HS-27A (cell line): ENCODE measurements around the gene EARS2.
"Not testable (repeated sequence)": the region's sequence is repeated elsewhere in the genome, so short reads cannot be mapped to it uniquely, and the experiment has no call there.

Source experiments
- DNase-seq: peaks from one replicate; pipeline ENCODE4 v3.0.0-alpha.2; 2012; ENCODE audit warnings: low read depth, missing footprints

The EARS2 gene

DNA sequence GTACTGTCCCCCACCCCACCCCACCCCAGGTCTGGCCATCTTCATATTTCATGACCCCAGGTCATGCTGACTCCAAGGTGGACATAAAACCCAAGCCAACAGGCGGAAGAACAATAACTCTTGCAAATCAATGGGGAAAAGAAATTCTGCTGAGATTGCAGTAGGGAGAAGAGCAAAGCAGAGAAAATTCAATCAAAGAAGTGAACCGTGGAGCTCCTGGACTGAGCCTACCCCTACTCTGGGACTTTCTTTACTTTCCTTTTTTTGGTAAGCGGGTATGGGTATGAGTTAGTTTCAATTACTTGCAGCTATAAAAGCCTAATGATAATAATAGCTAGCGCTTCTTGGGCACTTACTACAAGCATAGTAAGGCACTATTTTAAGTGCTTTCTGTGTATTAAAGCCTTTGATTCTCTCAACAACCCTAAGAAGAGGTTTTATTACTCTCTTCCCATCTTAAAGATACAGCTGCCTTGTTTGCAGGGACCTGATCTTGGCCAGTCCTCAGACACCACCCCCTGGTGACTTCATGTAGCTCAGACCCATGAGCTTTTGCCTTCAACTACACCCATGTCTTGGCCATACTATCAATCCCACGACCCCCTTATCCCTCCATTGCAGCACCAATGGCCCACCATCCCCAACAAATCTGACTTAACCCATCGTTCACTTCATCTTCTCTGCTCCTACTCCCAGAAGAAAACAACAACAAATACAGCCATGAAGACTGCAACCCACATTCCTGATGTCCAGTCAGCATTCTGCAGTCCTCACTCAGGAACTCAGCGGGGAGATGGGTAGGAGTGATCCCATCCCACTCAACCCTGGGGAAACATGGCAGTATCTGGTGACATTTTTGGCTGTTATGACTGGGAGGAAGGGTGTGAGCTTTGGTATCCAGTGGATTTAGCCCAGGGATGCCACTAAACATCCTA lies 51.2 kb downstream of the EARS2 start:
- DNase-seq = no peak

DNA sequence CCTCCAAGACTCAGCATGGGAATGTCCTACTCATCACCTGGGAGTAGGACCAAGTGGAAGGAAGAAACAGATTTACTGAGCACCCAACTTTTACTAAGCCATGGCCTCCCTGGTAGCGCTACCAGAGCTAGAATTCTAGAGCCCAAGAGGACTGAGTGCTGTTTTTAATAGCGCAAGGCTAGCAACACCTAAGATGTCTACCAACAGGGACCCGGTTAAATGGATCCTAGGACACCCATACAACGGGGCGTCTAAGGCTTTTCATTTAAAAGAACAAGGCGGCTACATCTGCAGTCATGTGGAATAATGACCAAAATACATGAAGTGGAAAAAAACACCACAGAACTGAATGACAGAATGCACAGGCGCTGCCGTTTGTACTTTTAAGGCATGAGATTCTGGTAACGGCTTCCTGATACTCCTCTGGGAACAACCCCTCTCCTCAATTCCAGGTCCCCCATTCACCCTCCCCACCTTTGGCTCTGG lies 51.9 kb downstream of the EARS2 start:
- no peak for DNase-seq

DNA sequence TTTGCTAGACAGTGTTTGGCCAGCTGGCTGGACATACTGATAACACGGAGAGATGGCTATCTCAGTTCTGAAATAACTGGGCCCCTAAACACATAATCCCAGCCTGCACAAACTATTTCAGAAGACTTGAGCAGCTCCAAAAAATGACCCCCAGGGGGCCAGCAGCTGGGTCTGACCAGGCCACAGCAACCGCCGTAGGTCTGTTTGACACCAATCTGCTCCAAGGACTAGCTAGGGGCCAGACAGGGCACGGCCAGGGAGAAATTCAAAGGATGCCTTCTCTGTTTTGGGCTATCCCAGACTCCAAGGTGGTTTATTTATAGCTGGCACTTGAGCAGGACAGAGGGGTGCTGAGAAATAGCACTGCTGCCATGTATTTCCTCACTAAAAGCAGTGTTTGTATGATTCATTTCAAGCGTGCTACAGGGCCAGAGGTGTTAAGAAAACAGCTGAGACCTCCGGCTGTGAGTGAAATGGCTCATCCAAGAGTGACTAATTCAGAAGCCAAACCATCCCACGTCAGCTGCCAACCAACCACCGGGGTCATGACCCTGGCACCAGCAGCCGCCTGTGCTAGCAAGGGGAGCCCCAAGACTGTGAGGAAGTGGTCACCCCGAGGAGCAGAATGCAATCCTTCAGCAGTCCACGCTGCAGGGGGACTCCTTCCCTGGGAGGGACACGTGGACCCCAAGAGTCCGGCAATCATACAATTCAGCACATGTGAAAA lies 52.5 kb downstream of the EARS2 start:
- DNase-seq = peak; percentile 80

DNA sequence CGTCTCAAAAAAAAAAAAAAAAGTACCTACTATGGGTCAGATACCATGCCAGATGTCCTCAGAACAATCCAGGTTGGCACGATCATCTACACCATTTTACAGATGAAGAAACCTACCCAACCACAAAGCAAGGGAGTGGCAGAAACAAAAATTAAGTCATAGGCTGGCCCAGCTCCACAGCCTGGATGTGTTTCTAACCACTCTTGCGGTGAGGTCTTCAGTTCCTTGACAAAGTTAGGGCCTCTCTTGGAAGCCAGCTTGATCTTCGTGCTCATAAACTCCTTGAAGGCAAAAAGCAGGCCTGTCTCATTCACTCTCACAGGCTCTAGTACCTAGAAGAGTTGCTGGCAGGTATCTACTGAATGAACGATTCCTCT lies 53.1 kb downstream of the EARS2 start:
- peak; percentile 41 for DNase-seq

DNA sequence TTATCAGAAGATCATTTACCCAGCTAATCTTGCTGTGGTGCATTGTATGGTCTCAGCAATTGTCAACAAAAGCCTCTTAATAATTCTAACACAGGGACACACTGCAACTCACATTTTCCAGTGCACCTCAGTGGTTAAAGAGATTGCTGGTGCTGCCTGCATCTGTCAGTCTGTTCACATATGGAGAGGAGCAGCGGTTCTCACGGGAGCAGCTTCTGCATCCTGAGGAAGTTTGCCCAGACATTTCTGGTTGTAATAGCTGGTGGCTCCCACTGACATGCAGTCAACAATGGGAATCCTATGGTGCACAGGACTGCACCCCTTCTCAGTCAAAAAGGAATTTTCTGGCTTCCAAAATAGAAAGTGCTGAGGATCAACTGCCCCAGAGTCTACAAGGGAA lies 54.7 kb downstream of the EARS2 start:
- DNase-seq = no peak

DNA sequence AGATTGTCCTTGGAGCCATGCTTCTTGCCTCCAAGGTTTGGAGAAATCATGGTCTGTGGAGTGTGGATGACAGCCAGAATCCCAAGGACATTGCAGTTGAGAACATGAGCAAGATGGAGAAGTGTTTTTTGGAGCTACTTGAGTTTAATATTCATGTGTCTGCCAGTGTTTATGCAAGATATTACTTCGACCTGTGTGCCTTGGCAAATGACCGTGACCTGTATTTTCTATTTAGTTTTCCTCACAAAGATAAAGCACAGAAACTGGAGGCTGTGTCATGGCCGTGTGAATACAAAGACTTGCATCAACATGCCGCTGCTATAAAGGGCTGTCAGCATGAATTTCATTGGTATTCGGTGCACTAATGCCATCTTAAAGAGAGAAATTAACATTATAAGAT lies 55.9 kb downstream of the EARS2 start:
- DNase-seq = no peak

DNA sequence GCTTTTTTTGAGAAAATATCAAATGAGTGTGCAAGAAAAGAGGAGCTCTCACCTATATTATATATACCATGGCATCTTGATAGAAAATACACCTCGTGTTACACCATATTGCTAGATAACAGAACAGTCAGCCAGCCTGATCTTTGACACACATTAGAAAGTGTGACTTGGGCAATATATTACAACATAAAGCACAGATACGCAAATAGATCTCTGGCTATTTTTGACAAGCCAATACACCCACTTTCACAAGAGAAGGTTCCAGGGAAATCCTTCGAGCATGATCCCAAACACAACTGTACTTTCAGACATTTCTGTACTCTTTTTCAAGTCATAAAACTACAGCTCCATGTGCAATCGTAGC lies 56.3 kb downstream of the EARS2 start:
- DNase-seq = no peak

DNA sequence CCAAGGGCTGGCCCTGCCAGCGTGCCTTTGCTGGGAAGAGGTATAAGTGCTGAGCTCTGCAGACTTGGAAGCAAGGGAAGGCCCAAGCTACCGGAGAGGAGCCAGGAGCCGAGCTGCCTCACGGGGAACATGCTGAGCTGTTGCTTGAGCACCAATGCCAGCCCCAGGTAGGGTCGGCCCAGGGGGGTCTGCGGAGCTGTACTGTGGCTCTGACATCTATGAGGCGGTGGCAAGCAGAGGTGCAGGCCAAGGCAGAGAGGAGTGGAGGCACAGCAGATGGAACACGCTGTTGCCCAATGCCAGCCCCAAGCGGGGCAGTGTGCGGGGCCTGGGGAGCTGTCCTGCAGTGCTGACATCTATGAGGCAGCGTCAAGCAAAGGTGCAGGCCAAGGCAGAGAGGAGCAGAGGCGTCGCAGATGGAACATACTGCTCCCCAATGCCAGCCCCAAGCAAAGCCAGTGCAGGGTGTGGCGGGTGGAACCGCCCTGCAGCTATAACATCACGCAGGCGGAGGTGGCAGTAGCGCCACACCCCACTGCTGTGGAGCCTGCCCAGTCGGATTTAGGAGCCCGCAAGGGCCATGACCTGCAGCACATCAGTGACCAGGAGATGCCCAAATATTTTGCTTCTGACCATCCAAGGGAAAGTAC lies 56.8 kb downstream of the EARS2 start:
- DNase-seq = no peak

DNA sequence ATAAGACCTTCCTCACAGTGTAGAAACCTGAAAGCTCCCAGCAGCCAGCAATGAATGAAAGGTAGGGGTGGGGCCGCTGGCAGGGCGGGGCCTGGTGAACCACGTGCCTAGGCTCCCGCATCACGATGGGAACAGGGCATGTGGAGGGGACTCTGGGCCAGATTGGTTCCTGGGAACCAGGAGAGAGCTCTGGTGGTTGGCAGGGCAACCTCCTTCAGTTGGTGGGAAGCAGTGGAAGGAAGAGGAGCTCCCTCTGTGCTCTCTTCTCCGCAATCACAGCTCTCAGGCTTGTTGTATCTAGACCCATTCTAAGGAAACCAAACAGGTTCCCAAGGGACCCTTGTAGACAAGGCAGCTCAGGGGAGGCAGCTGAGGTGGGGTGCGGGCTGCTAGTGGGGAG lies 57.3 kb downstream of the EARS2 start:
- DNase-seq = no peak

DNA sequence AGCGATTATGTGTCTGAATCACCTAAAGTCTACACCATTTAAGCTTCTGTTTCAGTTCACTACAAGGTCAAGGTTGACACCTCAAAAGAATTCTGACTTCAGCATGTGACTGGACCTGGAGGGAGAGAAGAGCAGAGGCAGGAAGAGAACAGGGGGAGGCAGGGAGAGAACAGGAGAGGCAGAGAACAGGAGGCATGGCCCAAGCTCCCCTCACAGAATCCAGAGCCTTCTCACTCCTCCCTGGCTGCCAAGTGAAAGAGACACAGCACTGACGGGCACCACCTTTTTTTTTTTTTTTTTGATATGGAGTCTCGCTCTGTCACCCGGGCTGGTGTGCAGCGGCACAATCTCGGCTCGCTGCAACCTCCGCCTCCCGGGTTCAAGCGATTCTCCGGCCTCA lies 58.3 kb downstream of the EARS2 start:
- no peak for DNase-seq

DNA sequence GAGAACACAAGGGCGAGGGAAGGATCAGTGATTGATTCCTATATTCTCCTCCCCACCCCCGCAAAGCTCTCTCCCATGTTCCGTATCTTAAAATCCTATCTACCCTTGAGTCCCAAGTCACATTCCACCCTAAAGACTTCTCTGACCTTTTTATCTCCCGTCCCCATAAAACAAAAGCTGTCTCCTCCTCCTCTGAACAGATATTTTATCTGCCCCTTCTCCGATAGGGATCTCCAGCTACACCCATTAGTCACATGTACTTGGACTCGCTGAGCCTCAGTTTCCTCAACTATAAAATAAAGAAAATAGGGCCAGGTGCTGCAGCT lies 59.6 kb downstream of the EARS2 start:
- no peak for DNase-seq

DNA sequence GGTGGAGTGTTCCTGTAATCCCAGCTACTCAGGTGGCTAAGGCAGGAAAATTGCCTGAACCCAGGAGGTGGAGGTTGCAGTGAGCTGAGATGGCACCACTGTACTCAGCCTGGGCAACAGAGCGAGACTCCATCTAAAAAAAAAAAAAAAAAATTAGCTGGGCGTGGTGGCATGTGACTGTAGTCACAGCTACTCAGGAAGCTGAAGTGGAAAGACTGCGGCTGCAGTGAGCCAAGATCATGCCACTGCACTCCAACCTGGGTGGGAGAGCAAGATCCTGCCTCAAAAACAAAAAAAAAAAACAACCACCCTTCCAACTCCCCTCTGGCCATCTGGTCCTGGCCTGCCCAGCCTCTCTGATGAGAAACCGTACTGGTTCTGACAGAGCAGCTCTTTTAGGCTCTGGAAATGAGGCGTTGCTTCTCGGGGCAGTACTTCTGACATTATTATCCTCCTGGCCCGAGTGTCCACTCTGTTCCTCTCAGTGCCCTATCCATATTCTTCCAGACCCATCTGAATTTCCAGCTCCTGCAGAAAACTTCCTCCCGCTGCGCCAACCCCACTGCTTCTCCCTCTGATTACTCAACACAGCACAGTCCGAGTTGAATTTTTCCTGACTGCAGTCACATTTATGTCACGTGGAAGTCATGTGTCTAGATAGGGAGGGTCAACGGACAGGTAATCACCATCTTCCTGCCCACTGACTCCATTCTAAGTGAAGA lies 60.2 kb downstream of the EARS2 start:
- DNase-seq = no peak

DNA sequence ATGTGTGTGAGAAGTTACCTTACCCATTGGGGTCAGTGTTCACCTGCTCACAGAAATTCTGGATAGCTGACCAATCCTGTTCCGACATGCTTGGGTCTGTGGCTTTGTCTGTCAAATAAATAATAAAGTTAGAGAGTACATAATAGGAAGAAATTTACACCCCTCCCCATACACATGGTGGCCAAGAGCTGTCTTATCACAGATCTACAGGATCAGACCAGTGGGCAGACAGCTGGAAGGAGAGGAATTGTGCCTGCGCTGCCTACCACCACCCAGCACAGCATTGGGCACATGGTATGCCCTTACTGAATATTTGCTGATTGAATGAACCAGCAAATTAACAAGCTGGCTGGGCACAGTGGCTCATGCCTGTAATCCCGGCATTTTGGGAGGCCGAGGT lies 61.5 kb downstream of the EARS2 start:
- DNase-seq = no peak

DNA sequence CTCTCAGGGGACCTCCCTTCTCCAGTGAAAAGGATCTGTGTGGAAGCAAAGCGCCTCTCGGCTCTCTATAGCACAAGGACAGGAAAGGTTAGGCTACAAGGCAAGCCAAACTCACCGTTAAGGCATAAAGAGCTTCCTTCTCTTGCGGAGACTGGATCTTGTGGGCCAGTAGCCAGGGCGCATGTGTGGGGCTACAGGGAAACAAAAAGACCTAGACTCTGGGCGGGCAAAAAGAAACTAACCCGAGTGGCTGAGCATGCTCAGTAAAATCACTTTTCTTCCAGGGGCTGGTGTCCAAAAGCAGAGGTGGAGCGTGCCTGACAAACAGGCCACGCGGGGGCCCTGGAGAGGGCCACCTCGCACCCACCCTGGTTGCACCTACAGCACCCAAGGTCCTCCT lies 63.0 kb downstream of the EARS2 start:
- DNase-seq = no peak

DNA sequence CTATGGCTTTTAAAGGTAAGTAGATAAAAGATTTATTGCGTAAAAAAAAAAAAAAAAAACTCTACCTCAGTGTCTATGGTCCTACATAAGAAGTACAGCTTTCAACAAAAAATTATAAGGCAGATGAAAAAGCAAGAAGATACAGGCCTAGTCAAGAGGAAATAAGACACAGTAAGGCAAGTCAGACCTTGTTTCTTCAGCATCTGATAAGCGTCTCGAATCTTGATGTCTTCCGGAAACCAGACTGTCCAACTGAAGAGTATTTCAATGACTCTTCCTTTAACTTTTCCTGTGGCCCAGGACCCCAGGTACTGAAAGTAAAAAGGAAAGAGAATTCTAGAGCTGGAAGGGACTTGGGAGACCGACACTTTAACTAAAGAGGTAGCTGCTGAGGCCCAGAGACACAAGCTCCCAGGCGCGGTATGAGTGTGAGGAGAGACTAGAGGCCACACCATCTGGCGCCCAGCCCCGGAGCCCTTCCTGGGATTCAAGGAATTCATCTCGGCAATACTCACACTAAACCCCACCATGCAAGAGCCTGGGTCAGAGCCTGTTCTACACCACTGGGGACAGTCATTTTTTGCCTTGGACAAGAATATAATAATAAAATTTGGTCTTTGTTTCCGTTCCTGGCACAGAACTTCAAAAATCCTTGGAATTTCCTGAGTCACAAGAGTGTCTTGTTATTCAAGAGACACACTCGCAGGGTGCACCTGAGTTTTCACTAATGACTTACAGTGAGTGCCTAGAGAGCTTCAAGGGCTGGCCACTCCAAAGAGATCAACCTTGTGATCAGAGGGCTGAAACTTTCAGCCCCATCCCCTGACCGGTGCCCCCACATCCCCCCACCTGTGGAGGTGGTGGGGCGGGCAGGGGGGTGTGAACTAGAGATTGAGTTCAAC lies 65.4 kb downstream of the EARS2 start:
- DNase-seq = peak; percentile 31

DNA sequence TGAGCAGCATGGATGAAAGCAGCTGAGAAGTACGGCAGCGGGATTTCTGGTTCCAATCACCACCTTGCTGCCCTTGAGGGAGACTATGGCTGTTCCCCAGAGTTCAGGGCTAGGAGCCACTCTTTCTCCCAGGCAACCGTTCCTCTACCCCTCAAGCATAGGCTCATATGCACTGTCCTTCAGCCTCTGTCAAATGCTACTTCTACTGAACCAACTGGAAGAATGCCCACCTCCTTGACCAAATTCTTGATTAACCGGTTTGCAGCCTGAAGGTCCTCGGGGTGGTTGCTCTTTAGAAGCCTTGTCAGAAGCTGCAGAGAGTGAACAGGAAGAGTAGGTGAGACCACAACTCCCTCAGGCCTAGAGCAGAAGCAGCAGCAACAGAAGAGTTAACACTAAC lies 70.7 kb downstream of the EARS2 start:
- DNase-seq = no peak

DNA sequence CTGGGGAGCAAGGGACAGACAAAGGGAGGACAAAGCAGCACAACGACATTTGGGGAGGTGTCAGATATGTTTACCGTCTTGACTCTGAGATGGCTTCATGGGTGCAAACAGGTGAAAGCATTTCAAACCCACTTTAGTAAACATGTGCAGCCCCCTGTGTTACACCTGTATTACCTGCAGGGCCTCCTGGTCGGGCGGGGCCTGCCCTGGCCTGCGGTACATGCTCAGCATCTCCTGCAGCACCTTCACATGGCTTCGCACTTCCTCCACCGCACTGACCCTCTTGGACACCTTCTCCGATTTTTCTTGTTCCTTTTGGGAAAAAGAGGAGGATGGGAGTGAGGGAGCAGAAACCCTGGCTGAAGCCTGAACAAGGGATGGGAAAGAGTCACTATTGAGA lies 71.3 kb downstream of the EARS2 start:
- DNase-seq = no peak

DNA sequence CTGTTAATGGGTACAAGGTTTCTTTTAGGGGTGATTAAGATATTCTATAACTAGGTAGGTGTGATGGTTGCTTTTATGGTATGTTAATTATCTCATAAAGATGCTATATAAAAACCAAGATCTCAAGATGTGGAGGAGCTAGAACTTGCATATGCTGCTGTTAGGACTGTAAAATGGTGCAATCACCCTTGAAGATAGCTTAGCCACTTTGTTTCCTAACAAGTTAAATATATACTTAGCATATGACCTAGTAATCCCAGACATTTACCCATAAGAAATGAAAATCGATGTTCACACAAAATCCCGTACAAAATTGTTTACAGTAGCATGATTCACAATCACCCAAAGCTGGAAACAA lies 71.9 kb downstream of the EARS2 start:
- DNase-seq = no peak

DNA sequence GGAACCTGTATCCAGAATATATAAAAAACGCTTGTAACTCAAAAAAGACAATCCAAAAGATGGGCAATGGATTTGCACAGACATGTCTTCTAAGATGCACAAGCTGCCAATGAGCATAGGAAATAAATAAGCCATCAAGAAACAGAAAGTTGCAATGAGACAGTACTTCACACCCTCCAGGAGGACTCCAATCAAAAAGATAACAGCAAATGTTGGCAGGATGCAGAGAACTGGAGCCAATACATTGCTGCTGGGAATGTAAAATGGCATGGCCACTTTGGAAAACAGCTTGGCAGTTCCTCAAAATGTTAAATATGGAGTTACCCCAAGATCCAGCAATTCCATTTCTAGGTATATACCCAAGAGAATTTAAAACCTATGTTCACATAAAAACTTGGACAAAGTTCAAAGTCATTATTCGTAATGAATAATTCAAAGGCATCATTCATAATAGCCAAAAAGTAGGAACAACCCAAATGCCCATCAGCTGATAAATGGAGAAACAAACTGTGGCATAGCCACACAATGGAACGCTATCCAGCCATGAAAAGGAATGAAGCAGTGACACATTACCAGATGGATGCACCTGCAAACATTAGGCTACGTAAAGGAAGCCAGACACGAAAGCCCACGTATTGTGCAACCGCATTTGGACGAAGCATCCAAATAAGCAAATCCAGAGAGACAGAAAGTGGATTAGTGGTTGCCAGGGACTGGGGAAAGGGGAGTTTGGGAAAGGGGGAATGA lies 72.5 kb downstream of the EARS2 start:
- DNase-seq = no peak

DNA sequence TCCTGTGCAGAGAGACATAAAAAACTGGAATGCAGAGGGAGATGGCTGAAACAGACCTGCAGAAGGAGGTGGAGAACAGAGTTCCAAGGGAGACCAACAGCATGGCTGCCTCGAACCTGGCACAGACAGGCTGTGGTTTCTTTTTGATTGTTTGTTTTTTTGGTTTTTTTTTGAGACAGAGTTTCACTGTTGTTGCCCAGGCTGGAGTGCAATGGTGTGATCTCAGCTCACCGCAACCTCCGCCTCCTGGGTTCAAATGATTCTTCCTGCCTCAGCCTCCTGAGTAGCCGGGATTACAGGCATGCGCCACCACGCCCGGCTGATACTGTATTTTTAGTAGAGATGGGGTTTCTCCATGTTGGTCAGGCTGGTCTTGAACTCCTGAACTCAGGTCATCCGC lies 73.7 kb downstream of the EARS2 start:
- not testable (repeated sequence) for DNase-seq

DNA sequence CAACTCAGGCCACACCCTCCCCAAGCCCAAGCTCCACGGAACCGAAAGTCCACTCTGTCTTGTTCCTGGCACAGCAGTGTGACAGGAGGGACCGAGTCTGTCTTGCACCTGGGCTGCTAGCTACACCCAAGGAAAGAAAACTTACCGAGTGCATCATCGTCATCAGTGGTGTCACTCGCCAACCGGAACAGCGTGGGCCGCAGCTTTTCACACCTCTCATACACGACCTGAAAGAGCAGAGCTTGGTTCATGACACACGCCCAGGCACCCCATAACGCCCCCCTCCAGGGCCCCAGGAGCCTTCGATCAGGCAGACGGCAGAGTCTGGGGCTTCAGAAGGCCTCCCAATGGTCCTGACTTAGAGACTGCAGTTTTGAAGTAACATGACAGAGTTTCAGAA lies 74.4 kb downstream of the EARS2 start:
- DNase-seq = no peak
